ENCODE measurements around the gene KRT17.
"Not testable (repeated sequence)": the region's sequence is repeated elsewhere in the genome, so short reads cannot be mapped to it uniquely, and the experiment has no call there.

KRT17 gene

DNA sequence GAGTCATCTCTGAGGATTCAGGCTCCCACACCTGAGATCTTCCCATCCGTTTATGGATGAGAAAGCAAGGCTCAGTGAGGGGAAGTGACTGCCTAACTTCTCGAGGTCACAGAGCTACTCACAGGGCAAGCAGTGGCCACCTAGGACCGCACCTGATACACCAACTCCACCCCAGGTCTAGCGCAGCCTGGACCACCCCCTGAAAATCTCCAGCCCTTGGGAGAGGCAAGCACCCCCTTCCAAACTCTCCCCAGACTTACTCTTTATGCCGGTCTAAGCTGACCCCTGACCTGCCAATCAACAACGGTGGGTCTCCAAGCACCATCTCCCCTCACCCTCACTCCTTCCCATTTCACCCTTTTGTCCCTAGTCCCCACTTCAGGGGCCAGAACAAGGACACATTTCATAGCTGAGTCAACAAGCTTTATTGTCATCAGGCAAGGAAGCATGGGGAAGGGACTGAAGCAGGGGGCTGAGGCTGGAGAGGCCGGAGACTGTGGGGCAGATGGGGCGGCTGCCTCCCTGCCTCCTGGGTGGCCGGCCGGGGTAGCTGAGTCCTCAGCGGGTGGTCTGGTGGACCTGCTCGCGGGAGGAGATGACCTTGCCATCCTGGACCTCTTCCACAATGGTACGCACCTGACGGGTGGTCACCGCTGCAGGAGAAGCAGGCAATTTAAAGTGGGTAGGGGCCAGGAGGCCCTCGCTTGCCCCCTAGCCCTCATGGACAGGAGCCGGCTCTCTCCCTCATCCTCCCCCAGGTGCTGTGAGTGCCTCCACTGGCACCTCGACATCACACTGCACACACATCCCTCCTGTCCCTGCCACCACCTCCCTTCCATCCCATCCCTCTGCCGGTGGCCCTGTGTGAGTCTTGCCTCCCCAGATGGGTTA lies 5.1 kb downstream of the KRT17 start:
- DNase-seq: no peak

DNA sequence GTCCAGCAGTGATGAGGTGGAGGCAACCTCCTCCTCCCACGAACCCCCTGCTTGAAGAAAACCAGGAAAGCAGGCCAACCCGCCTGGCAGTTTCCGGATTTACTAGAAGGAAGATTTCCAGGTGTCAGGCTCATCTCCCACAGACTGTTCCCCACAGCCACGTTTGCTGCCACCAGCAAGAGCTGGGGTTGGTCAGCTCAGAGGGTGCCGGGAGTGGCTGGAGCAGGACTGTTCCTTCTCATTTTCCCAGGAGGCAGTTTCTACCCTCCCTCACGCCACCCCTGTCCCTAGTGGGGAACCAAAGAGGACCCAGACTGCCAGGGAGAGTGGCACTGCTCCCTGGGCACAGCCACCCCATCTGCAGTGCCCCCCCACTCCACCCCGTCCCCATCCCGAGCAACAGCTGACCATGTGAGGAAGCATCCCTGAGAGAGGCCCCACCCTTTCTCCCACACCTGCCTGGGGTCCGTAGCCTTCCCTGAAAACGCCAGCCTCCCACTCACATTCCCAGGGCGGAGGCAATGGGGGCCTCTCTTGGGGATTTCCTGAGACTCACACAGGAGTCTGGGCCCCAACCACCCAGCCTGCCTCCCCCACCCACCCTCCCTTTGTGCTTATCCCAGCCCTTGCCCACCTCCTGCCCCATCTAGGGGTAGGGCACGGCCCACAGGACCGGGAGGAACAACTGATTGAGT lies 5.9 kb downstream of the KRT17 start:
- no peak for DNase-seq

DNA sequence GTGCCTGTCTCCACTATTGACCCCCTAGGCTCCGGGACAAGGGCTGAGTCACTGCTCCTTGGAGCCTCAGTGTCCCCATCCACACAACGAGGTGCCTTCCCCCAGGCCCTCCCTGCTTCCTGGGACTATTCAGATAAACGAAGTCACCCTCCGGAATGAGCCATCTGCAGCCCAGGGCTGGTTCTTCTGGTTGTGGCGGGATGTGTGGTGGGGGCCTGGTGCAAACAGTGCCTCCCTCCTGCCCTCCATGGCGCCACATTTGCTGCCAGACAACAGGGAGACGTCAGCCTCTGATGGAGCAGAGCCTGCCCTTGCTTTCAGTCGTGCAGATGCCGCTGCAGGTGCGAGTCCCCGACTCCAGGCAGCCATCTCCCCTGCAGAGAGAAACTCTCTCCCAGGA lies 6.7 kb downstream of the KRT17 start:
- DNase-seq: no peak

DNA sequence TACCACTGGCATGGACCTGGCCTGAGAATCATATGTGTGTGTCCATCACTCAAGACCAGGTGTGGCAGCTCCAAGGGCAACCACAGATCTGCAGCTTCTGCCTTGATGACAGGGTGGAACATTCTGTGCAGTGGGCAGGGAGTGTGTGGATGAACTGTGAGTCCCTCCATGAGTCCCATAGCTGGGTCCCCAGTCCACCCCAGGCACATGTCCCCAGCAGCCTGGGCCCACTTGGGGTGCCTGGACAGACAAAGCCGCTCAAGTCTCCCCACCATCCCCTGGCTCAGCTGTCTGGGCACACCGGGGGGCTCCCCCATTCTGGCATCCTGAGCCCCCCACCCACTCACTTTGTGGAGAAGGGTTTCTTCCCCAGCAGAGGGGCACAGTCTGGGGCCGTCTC lies 7.2 kb downstream of the KRT17 start:
- DNase-seq: no peak

DNA sequence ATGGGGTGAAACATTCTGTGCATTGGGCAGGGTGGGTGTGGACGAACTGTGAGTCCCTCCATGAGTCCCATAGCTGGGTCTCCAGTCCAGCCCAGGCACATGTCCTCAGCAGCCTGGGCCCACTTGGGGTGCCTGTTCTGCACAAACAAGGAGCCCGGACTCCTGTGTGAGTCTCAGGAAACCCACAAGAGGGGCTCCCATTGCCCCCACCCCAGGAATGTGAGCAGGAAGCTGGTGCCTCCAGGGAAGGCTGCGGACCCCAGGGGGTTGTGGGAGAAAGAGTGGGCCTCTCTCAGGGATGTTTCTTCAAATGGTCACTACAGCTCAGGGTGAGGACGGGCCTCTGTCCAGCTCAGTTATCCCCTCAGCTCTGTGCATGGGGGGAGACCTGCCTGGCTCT lies 7.9 kb downstream of the KRT17 start:
- not testable (repeated sequence) for DNase-seq

DNA sequence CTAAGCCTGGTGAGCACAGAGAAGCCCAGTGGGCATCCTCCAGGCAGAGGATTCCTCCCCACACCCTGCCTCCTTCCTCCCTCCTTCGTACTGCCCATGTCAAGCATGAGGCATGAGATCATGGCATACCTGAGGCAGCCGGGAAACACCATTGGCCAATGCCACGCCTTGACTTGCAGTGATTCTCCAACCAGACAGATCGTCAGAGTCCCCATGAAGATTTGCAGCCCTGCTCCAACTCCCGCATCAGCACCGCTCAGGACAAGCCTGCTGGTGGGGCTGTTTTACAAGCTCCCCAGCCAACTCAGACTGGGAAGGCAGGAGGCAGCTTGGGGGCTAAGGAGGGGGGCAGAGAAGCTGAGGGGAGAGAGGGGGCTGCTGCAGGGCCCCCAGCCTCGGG lies 8.9 kb downstream of the KRT17 start:
- DNase-seq: no peak

DNA sequence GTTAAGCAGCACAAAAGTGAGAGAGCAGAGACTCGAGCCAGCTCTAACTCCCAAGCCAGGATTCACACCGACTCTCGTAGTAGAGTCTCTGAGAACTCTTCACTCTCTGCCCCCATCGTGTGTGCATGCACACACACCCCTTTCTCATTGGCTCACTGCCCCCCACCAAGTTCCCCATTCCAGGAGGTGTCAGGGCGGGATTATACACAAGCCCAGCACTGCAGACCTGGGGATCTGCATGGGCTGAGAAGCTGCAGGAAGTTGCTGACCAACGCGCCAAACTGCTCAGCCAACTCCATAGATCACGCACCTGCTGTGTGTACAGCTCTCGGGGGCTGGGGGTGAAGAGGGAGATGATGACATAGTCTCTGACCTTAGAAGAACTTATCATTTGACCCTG lies 9.6 kb downstream of the KRT17 start:
- not testable (repeated sequence) for DNase-seq

DNA sequence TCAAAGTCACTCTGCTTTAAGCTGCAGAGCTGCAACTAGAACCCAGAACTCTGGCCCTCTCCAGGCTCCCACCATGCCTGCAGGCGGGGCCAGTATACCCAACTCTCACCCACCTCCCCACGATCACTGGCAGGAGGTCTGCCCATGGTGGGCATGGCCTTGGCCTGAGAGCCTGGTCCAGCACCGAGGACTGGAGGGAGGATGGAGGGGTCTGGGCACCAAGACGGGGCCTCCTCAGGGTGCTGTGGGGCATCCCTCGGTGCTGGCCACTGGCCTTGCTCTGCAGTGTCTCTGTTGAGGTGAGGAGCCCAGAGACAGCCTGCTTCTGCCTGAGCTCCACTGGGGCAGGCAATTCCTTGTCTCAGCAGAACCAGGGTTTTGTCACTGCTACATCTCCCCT lies 10.3 kb downstream of the KRT17 start:
- no peak for DNase-seq

DNA sequence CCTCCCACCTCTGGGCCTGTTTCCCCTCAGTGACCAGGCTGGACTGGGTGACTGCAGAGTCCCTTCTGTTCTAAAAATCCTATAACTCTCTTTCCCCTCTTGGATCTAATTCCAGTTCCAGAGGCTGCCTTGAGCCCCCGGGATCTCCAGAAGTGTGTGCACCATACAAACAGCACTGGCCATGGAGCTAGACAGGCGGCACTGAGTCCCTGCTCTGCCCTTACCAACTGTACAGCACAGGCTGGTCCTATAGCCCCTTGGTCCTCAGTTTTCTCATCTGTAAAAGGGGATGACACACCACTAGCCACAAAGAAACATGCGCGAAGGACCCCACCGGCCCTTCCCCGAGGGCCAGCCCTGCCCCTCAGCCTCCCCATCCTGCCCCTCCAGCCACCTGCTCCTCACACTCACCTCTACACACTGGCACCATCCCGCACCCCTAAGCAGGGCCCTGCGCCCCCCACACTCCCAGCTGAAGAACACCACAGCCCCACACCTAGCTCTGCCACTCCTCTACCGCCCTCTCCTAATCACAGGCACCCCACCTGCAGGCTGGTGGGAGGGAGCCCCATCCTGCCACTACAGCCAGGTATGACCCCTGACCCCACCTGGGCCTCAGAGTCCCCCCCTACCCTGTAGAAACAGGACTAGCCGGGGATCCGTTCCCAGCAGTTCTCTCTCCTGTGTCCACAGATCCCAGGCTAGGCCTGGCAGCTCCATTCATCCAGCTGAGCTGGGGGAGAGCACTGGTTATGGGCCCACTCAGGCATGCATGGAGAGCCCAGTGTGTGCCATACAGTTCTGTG lies 10.9 kb downstream of the KRT17 start:
- no peak for DNase-seq

DNA sequence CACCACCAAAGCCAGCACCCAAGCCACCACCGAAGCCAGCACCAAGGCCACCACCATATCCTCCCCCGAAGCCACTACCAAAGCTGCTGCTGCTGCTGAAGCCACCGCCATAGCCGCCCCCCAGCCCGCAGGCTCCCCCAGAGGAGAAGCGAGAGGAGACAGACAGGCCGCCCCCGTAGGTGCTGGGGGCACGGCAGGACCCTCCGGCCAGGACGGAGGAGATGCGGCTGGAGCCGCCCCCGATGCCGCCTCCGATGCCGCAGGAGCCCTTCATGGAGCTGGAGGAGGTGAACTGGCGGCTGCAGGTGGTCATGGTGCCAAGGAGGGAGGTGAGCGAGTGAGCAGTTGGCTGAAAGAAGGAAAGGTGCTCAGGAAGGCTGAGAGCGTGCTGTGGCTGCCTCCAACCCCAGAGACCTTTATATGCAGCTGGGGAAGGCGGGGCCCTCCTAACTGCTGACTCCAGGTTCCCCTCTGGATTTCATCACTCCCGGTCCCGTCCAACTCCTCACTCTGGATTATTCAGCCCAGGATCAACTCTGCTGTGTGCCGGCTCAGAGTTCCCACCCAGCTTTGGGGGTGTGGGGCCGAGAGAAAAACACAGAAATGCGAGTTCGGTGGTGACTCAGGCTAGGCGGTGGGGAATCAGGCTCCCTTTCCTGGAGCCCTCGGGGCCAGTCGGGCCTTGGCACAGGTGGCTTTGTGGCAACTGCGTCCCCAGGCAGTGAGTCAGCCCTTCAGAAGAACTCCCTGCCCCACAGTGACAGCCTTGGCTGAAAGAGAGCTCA lies 11.8 kb downstream of the KRT17 start, which contains the start of gene KRT16:
Gene KRT16, minus strand, starts transcription at position 392 of the 785 bp plus-strand sequence. Its CDS starts 79 bp downstream, at position 313.
- not testable (repeated sequence) for DNase-seq

DNA sequence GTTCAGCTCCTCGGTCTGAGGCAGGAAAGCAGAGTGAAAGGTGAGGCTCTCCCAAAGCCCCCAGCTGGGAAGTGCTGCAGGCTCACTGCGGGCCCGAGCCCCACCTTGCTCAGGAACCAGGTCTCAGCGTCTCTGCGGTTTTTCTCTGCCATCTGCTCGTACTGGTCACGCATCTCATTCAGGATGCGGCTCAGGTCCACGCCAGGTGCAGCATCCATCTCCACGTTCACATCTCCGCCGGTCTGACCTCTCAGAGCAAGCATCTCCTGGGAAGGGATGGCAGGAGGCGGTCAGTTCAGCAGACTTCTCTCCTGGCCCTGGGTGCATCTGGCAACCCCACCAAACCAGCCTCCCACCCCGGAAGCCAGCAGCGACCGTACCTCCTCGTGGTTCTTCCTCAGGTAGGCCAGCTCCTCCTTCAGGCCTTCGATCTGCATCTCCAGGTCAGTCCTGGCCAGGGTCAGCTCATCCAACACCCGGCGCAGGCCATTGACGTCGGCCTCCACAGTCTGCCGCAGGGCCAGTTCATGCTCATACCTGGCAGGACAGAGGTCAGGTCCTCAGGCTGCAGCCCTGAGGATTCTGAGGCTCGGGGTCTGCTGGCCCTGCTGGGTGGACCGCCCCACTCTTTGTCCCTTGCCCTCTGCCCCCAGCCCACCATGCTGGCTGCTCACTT lies 13.3 kb downstream of the KRT17 start:
- DNase-seq: no peak

DNA sequence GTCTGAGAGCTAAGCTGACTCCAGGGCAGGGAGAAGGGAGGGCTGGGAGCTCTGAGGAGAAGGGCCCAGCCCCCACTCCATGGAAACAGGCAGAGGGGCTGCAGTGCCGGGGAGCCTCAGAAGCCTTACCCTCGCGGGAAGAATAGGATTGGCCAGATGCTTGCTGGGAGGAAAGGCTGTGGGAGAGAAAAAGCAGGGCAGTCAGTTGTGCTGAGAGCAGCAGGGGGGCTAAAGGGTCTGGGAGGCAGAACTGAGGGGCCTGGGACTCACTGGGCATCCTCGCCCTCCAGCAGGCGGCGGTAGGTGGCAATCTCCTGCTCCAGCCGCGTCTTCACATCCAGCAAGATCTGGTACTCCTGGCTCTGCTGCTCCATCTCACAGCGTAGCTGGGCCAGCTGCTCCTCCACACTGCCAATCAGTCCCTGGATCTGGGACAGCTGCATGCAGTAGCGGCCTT lies 14.3 kb downstream of the KRT17 start:
- not testable (repeated sequence) for DNase-seq

DNA sequence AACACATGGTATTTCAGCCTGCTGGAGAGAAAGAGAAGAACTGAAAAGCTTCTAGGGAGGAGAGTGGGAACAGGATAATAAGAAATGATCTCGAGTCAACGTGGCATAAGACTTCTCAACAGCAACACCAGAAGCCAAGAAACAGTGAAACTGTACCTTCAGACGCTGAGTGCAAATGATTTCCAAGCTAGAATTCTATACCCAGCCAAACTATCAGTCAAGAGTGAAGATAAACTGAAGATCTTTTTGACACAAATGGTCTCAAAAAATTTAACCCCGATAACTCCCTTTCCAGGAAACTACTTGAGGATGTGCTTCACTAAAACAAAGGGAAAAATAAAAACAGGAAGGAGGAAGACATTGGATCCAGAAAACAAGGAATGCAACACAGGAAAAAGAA lies 17.4 kb downstream of the KRT17 start:
- not testable (repeated sequence) for DNase-seq

DNA sequence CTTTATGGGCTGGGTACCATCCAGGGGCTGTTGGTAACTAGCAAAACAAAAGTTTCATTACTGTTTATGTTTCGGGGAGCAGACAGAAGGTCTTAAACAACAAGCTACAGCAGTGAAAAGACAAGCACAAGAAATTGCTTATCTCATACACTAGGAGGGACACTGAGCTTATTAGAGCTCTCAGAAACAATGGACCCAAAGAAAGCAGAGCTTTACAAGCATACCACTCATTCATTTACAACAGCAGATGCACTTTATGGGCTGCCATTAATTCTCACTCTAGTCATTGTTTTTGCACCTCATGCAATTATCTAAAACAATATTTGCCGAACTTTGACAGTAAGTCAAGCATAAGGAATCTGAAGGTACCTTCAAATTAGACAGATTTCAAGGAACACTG lies 21.9 kb downstream of the KRT17 start:
- DNase-seq: no peak

DNA sequence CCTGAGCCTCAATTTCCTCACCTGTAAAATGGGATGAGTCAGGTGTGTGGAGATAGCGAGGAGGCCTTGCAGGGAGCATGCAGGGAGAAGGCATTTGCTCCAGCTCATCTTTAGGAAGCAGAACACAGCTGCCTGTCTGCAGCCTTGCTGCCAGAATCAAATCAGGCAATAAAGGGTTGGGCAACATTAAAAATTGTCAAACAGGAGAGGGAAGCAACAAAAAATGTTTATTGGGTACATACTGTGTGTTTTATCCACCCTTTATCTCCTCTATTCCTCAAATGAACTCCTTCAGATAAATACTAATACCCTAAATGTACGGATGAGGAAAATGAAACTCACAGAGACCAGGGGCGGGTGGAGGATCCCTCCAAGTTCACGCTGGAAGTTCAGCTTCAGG lies 24.1 kb downstream of the KRT17 start:
- no peak for DNase-seq

DNA sequence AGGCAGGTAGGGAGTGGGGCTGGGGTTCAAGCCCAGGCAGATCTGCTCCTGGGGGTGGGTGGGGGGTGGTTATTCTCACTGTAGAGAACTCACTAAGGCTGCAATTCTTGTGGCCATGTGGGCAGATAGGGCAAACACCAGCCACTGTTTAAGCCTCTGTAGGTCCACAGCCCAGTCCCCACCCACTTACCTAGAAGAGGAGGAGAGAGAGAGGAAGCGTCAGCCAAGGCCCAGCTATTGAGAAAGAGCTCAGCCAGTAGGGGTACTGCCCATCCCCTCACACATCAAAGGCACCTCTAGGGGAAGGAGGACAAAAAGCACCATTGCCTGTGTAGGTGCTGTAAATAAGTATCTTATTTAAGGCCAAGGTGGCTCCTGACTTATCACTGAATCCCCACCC lies 24.7 kb downstream of the KRT17 start:
- DNase-seq: no peak

DNA sequence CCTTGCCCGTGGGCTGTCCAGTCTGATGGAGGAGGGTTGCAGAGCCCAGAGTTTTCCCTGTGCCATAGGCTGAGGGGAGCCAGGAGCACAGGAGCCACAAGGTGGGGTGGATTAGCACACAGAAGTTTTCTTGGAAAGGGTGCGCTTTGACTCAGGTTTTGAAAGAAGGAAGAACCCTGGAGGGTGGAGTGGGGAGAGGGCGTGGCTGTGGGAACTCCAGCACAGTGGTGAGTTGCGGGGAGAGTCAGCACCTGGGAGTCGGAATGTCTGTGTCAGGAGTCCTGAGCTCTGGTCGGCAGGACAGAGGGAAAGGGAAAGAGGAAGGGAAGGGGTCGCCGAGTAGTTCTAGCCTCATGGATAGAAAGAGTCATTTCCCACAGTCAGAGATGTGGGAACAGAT lies 28.8 kb downstream of the KRT17 start:
- no peak for DNase-seq

DNA sequence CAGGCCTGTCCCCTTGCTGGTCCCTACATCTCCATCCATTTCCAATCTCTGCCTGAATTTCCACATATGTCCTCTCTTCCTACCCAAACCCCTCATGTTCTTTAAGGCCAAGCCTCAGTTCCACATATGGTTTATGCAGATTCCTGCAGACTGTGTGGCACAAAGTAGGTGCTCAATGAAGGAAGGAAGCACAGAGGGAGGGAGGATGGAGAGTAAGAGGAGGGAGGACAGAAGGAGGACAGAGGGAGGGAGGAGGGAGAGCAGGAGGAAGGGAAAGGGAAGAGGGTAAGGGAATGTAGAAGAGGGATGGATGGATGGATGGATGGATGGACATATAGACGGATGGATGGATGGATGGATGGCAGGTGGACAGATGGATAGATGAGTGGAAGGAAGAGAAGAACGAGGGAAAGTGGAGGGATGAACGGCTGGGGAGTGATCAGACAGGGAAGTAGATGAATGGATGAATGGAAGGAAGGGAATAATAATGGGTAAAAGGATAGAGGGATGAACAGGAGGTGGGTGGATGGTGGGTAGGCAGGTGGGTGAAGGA lies 29.9 kb downstream of the KRT17 start:
- no peak for DNase-seq

DNA sequence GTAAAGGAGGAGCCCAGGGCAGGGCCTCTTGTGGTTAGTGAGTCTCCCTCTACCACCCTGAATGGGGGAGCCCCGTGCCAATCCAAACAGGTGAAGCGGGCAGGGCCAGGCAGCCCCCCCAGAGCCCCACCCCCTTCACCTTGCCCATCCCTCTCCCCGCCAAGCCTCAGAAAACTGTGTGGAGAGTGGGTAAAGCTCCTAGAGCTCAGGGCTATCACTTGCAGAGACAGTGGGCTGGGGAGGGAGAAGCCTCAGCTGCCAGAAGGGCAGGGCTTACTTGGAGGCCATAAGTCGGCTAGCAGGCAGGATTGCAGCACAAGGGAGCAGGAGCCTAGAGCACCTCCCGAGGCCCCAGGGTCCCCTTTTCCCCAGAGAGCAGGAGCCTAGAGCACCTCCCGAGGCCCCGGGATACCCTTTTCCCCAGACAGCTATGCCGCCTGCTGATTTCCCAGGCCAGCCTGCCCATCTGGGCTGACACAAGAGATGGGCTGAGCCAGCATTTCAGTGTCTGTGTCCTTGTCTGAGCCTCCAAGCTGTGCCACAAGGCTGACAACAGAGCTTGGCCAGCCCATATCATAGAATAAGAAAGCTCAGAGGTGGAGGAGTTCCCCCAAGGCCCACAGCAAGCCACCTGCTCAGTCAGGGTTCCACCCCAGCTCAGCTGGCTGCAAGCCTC lies 30.9 kb downstream of the KRT17 start:
- DNase-seq: no peak

DNA sequence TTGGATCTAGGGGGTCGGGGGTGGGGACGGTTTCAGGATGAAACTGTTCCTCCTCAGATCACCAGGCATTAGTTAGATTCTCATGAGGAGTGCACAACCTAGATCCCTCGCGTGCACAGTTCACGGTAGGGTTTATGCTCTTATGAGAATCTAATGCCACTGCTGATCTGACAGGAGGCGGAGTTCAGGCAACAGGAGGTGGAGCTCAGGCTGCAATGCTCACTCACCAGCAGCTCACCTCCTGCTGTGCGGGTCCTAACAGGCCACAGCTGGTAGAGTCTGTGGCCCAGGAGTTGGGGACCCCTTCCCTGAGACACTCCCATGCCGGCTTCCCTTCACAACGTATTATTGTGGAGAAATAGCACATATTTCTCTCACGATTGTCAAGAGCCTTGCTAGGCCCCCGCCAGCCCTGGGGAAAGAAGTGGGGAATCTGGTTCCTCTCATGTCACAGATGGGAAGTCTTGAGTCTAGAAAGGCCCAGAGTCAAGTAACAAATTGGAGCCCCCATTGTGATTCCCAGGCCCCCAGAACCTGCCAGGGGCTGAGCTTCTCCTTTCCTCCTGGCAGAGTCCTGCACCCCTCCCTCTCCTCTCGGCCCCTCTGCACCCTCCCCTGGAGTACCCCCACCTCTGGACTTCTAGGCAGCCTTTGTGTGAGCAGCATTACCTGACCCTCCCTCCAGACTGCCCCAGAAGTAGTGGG lies 31.6 kb downstream of the KRT17 start:
- no peak for DNase-seq
